Renal cortex interstitium (tissue), 11 donors: ENCODE measurements around the gene AJAP1. TPM values are rescaled to one million over a fixed set of nuclear protein-coding genes. Genes with fewer than 3 reads are reported as not detected.
"Not testable (repeated sequence)": the region's sequence is repeated elsewhere in the genome, so short reads cannot be mapped to it uniquely, and the experiment has no call there.

Source experiments
- DNase-seq, 11 donors: peaks; one replicate each; pipeline ENCODE4 v3.0.0-alpha.2; 2013; ENCODE audit warnings: low read depth in 9 of 11, low spot score in 4 of 11; ENCODE audit errors: extremely low read depth in 1 of 11
- polyA plus RNA-seq, 3 donors: library from polyadenylated mRNA; unstranded; fragments of 120-200 nt; gene quantifications; one replicate each; pipeline ENCODE4 v1.2.1, GENCODE V29; 2013; ENCODE audit not compliant: insufficient read length in 3 of 3

Gene AJAP1
- polyA plus RNA-seq, 3 donors, result 1.0 to 2.9 (median 1.4) TPM

- DNase-seq, result peak in 1 of 11 donors; percentile 18
Observed at GRCh38 chr1:4654764-4655673, 610 bp downstream of the AJAP1 start.

DNA sequence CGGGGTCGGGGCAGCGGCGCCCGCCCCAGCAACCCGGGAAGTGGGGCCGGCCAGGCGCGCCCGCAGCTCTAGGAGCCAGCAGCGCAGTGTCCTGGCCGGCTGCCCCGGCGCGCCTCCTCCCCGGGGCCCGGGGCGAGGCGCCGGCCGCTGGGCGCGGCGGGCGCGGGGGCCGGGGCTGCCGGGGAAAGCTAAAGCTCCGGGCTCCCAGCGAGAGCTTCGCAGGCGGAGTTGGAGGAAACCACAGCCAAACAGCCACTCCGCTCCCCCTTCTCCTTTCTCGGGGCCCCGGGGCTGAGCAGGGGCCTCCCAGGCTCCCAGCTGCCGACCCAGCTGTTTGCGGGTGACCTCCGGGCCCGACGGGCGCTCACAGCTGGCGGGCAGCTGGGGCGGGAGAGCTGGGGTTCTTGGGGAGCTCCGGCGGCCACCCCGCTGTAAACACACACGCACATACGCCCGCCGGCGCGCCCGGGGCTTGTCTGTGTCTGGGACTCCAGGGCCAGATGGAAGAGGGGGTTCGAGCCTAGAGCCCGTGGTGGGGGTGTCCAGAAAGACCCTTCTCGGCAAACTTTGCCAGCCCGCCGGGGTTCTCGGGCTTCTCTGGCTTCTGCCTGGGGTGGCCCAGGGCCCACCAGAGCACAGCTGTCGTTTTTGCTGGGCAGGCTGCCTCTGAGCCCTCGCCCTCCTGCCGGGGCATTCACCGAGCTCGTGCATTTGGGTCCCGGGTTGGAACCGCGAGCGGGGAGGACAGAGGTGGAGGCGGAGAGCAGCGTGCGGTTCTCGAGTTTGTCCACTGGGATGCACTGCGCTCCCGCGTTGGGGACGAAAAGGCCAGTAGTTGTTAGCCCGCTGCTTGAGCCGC, 1.5 kb downstream of the AJAP1 start:
- DNase-seq, result peak in 7 of 11 donors; percentile 29 to 67 (median 47)

- no peak for DNase-seq
Observed at GRCh38 chr1:4656533-4657140, 2.2 kb downstream of the AJAP1 start.

DNA sequence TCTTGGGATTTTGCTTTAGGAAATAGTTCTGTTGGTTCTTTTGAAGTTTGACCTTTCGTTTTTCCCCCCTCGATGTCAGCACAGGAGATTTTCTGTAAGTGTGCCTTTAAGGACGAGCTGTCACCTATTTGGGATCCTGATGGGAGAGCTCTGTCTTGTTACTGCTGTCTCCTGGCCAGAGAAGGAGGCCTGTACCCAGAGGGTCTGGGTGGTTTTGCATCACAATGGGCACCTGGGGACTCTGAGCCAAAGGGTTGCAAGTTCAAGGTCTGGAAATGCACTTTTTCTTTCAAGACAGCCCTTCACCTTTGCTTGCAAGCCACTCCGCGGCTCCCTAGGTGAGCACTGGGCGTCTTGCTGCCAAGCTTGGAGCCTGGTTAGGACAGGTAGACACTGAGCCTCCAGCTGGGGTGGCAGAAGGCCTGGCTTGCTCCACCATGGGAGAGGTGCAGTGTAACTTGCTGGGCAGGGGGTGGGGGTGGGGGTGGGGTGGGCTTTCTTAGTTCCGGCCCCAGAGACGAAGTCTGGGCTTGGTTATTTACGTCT, 2.9 kb downstream of the AJAP1 start:
- DNase-seq, result no peak

DNA sequence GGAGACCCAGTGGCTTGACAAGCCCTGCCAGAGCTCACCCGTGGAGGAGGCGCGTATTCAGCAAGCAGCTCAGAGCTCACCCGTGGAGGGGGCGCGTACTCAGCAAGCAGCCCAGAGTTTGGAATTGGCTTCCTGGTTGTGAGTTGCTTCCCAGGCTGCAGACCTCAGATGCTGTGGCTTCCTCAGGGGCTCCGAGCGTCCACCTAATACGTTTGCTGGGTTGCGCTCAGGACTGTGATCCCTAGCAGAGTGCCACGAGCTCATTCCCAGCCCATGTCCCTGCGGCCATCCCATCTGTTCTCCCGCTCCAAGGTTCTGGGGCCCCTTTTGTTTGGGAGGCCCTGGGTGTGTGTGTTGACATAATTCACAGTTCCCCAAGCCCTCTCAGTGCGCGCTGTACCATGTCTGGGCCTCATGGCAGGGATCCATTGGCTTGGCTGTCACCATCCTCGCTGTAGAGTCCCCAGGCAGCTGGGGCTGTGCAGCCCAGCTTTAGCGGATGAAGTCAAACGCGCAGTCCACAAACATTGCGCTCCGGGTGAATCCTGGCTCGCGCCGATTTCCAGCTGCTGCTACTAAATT, 3.6 kb downstream of the AJAP1 start:
- peak in 1 of 11 donors; percentile 12 for DNase-seq

GRCh38 chr1:4658643-4659628, 4.5 kb downstream of the AJAP1 start:
- no peak for DNase-seq

- DNase-seq, result no peak
Observed at GRCh38 chr1:4660917-4661594, 6.6 kb downstream of the AJAP1 start.

- no peak for DNase-seq
Observed at GRCh38 chr1:4661595-4661917, 7.1 kb downstream of the AJAP1 start.

- no peak for DNase-seq
Observed at GRCh38 chr1:4662168-4662567, 7.8 kb downstream of the AJAP1 start.

DNA sequence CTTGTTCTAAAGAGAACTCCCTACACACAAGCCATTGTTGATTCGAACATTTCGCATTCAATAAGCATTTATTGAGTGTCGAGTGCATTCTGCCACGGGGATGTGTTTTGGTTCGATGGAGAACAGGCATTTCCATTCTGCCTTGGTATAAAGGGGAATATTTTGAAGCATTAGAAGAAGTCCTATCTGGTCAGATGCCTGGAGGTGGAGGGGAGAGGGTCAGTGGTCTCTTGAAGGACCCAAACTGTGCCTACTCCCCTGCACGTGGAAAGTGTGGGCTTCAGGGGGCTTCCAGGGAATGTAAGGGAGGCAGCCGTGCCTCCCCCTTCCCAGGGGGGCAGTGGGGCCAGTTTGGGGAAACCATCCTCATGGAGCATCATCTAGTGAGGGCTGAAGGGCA, 8.3 kb downstream of the AJAP1 start:
- no peak for DNase-seq

GRCh38 chr1:4664095-4664494, 9.7 kb downstream of the AJAP1 start:
- no peak for DNase-seq

GRCh38 chr1:4664606-4665005, 10.2 kb downstream of the AJAP1 start:
- no peak for DNase-seq

- DNase-seq, result no peak
Observed at GRCh38 chr1:4665456-4665855, 11.0 kb downstream of the AJAP1 start.

DNA sequence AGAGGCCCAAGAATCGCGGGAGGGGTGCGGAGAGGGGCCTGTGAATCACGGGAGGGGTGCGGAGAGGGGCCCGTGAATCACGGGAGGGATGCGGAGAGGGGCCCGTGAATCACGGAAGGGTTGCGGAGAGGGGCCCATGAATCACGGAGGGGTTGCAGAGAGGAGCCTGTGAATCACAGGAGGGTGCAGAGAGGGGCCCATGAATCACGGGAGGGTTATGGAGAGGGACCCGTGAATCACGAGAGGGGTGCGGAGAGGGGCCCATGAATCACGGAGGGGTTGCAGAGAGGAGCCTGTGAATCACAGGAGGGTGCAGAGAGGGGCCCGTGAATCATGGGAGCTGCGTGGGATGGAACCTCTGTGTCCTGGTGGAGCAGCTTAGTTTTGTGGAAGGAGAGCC, 12.3 kb downstream of the AJAP1 start:
- not testable (repeated sequence) for DNase-seq

GRCh38 chr1:4668743-4669700, 14.6 kb downstream of the AJAP1 start:
- DNase-seq, result no peak

- no peak for DNase-seq
Observed at GRCh38 chr1:4670265-4670664, 15.9 kb downstream of the AJAP1 start.
